Endothelial cell of umbilical vein (primary cell): Measurements from ENCODE around the gene RBM20.

Experiments
- EZH2 ChIP-seq: IDR thresholded peaks from 2 replicates; pipeline ENCODE4 v1.6.1; 2012; ENCODE audit warnings: borderline replicate concordance, low read depth, mild to moderate bottlenecking, moderate library complexity, low read length, inconsistent platforms; ENCODE audit not compliant: severe bottlenecking
- FOS ChIP-seq: IDR thresholded peaks from 2 replicates; pipeline ENCODE4 v1.6.1; 2011; ENCODE audit warnings: mild to moderate bottlenecking, low read length, moderate library complexity, borderline replicate concordance; ENCODE audit not compliant: insufficient read depth
- MYC ChIP-seq: IDR thresholded peaks from one replicate; pipeline ENCODE4 v1.6.1; 2011; ENCODE audit warnings: mild to moderate bottlenecking, low read depth, low read length
- POLR2A ChIP-seq: IDR thresholded peaks from 2 replicates; pipeline ENCODE4 v1.6.1; 2012; ENCODE audit warnings: low read depth, mild to moderate bottlenecking, control low read depth, low read length
- POLR2AphosphoS5 ChIP-seq: IDR thresholded peaks from 2 replicates; pipeline ENCODE4 v1.6.1; 2012; ENCODE audit warnings: low read depth, mild to moderate bottlenecking, control low read depth, low read length, moderate library complexity; ENCODE audit not compliant: insufficient read depth
- TF ChIP-seq, protein P1 (sequence below), 2 donors: IDR thresholded peaks; 1 replicate in 1 of 2; 2 replicates in 1 of 2; pipeline ENCODE4 v1.5.1; 2011; ENCODE audit warnings: low read length in 2 of 2, mild to moderate bottlenecking in 2 of 2, moderate library complexity in 2 of 2, control low read depth in 1 of 2, inconsistent platforms in 1 of 2, low read depth in 1 of 2; ENCODE audit not compliant: insufficient read depth in 1 of 2; ENCODE audit errors: extremely low read depth in 1 of 2

DNA sequence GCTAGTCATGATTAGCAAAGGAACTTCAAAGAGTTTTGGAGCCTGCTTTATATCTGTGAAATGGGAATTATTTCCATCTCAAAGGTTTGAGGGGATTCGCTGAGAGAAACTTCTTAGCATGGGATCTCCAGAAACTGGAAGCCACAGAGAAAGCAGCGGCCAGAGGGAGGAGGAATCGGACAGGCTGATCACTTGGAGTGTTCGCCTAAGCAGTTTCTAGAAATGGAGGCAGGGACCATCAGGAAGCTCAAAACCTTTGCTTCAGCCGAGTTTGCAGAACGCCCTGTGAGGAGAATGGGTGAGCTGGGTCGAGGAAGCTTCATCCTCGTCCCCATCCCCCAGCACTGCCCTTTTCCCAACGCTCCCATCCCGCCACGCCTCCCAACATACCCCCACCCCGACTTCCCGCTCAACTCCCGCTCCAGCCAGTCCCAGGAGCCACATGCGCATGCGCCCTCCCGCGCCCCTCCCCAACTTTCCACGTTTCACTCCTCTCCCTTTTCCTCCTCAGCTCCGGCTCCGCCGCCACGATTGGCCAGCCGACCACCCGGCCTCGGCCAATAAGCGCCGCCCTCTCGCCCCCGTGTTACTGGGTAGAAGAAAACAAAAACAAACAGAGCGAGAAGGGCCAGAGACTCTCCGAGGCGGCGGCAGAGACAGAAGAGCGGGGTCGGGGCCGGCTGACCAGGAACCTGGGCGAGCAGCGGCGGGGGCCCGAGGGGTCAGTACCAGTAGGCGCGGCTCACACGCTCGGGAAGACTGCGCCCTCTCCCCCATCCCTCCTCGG lies 227.4 kb downstream of the RBM20 start, which contains the start of gene PDCD4:
- no peak for TF ChIP-seq EZH2
- peak; percentile 62 for TF ChIP-seq POLR2AphosphoS5
- TF ChIP-seq, protein P1, sequence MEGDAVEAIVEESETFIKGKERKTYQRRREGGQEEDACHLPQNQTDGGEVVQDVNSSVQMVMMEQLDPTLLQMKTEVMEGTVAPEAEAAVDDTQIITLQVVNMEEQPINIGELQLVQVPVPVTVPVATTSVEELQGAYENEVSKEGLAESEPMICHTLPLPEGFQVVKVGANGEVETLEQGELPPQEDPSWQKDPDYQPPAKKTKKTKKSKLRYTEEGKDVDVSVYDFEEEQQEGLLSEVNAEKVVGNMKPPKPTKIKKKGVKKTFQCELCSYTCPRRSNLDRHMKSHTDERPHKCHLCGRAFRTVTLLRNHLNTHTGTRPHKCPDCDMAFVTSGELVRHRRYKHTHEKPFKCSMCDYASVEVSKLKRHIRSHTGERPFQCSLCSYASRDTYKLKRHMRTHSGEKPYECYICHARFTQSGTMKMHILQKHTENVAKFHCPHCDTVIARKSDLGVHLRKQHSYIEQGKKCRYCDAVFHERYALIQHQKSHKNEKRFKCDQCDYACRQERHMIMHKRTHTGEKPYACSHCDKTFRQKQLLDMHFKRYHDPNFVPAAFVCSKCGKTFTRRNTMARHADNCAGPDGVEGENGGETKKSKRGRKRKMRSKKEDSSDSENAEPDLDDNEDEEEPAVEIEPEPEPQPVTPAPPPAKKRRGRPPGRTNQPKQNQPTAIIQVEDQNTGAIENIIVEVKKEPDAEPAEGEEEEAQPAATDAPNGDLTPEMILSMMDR (IDR thresholded peaks at IDR 0.05; ENCODE audit: extremely low read depth in 1 of 2, insufficient read depth in 1 of 2, low read depth in 1 of 2, low read length in 2 of 2): no peak
- TF ChIP-seq MYC: no peak
- TF ChIP-seq POLR2A: peak; percentile 80
- TF ChIP-seq FOS: no peak
